Kidney (tissue), 14 donors: ENCODE measurements around the gene PTPN7. TPM values are rescaled to one million over a fixed set of nuclear protein-coding genes. Genes with fewer than 3 reads are reported as not detected.

Experiments used
- DNase-seq, 5 donors: peaks; one replicate each; pipeline ENCODE4 v3.0.0-alpha.2; 2013 to 2020
- FAIRE-seq: peaks from 2 replicates; lab custom pipeline; 2012; peaks lifted over from hg19 to GRCh38; lab: Jason Lieb, UNC
- H3K27ac ChIP-seq, 2 donors: one replicate each; pipeline ENCODE4 v1.7.0; 2013; ENCODE audit warnings: low read depth in 2 of 2, low read length in 2 of 2, inconsistent platforms in 1 of 2
- H3K27me3 ChIP-seq: one replicate; pipeline ENCODE4 v1.7.1; 2013; ENCODE audit warnings: low read length, inconsistent platforms; ENCODE audit not compliant: control insufficient read depth, insufficient read depth
- H3K36me3 ChIP-seq, 3 donors: one replicate each; pipeline versions ENCODE4 v1.7.0 to v1.7.1; 2013; ENCODE audit warnings: low read length in 3 of 3, control low read depth in 1 of 3, inconsistent platforms in 1 of 3; ENCODE audit not compliant: insufficient read depth in 3 of 3, control insufficient read depth in 2 of 3
- H3K4me1 ChIP-seq, 3 donors: one replicate each; pipeline versions ENCODE4 v1.7.0 to v1.7.1; 2013; ENCODE audit warnings: low read length in 3 of 3, inconsistent platforms in 1 of 3, low read depth in 1 of 3; ENCODE audit not compliant: control insufficient read depth in 2 of 3, insufficient read depth in 2 of 3
- H3K4me3 ChIP-seq, 3 donors: one replicate each; pipeline versions ENCODE4 v1.7.0 to v1.8.1; 2013; ENCODE audit warnings: low read length in 3 of 3, control low read depth in 1 of 3, inconsistent platforms in 1 of 3
- H3K9ac ChIP-seq, 3 donors: one replicate each; pipeline versions ENCODE4 v1.7.0 to v1.7.1; 2013; ENCODE audit warnings: low read length in 3 of 3, control low read depth in 1 of 3, inconsistent platforms in 1 of 3
- H3K9me3 ChIP-seq, 3 donors: one replicate each; pipeline versions ENCODE4 v1.7.0 to v1.7.1; 2013; ENCODE audit warnings: low read length in 3 of 3, control low read depth in 1 of 3, inconsistent platforms in 1 of 3; ENCODE audit not compliant: control insufficient read depth in 2 of 3, insufficient read depth in 1 of 3
- intact Hi-C: fragments of 100-400 bp; cut with DNase I; formaldehyde crosslinking; loops from one replicate; pipeline ENCODE4 v1.11.1; 2022
- polyA plus RNA-seq: library from polyadenylated mRNA; stranded (reverse); fragments of 350-450 nt; fragmentation: Illumina TruSeq; extraction: RNeasy Lipid Tissue Mini Kit (QIAGEN cat#74804); gene quantifications from one replicate; pipeline ENCODE4 v1.2.3, GENCODE V29; 2014; ENCODE audit warnings: low read depth, low replicate concordance; ENCODE audit not compliant: insufficient read depth
- total RNA-seq: library from RNA; stranded (reverse); fragmentation: NEBNext Ultra II Directional; extraction: Animal tissue kit (Norgen Biotek cat#: 25700); gene quantifications from one replicate; pipeline ENCODE4 v1.2.1, GENCODE V29; 2021
- TF ChIP-seq, protein P1 (sequence below): IDR thresholded peaks from 3 replicates; pipeline ENCODE4 v1.5.1; 2012; ENCODE audit warnings: mild to moderate bottlenecking, moderate library complexity, borderline replicate concordance; ENCODE audit not compliant: insufficient read depth; ENCODE audit errors: extremely low read depth
- donor health status: control.
- donor health status: control.
- donor health status: control.
- donor health status: control.
- donor health status: control.
- donor health status: DM: yes; HTN: yes; CAD: no.
- donor health status: Normal renal cell carcinoma (clear cell type).

The PTPN7 gene
- total and polyA plus RNA-seq, 2 donors from 2014 or later = 3.5 to 5.5 TPM

DNA sequence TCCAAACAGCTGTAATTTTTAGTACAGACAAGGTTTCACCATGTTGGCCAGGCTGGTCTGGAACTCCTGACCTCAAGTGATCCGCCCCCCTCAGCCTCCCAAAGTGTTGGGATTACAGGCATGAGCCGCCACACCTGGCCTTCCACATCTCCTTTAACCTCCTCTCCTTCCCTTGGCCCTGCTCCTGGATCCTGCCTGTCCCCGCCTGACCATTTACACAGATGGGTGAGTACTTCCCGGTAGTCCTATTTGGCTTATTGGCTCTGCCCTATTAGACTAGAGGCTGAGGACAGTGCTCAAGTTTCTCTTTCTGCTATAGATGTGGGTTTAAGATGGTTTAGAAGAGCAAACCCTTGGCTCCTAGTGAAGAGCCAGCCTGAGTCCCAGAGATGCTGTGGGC lies 7.1 kb downstream of the PTPN7 start:
- no peaks in the 10 kb centered on the region for H3K36me3 ChIP-seq
- no peaks in the 10 kb centered on the region for H3K9me3 ChIP-seq
- H3K9ac ChIP-seq = no peak overlapping the region
- H3K27ac ChIP-seq = no peak overlapping the region
- TF ChIP-seq, protein P1, sequence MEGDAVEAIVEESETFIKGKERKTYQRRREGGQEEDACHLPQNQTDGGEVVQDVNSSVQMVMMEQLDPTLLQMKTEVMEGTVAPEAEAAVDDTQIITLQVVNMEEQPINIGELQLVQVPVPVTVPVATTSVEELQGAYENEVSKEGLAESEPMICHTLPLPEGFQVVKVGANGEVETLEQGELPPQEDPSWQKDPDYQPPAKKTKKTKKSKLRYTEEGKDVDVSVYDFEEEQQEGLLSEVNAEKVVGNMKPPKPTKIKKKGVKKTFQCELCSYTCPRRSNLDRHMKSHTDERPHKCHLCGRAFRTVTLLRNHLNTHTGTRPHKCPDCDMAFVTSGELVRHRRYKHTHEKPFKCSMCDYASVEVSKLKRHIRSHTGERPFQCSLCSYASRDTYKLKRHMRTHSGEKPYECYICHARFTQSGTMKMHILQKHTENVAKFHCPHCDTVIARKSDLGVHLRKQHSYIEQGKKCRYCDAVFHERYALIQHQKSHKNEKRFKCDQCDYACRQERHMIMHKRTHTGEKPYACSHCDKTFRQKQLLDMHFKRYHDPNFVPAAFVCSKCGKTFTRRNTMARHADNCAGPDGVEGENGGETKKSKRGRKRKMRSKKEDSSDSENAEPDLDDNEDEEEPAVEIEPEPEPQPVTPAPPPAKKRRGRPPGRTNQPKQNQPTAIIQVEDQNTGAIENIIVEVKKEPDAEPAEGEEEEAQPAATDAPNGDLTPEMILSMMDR = no peak
- DNase-seq (peak in 1 of 5 donors; percentile 25), FAIRE-seq (no peak)
- H3K4me3 ChIP-seq = no peak overlapping the region
- H3K4me1 ChIP-seq = peaks cover 0 to 7% (median 0%) of the 10 kb centered on the region in 3 donors
- intact Hi-C loops = no loop called here
- H3K27me3 ChIP-seq = no peaks in the 10 kb centered on the region

DNA sequence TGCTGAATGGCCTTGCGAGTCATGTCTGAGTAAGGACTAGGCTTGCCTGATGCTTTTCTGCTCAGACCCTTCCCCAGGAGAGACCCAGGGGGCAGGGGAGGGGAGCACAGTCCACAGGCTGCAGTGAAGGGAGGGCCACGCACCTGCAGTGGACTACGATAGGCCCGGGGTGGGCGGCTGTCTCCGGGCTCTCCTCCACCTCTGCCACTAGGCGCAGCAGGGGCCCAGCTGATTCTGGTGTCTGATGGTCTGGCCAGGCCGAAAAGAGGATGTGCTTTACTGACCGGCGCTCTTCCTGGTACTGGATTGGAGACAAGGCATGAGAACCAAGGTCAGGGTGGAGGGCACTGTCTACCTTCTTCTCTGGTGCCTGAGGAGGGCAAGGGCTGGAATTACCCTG lies 8.0 kb downstream of the PTPN7 start:
- H3K4me1 ChIP-seq = peaks cover 0 to 7% (median 0%) of the 10 kb centered on the region in 3 donors
- TF ChIP-seq, protein P1 = no peak
- intact Hi-C loops = no loop called here

DNA sequence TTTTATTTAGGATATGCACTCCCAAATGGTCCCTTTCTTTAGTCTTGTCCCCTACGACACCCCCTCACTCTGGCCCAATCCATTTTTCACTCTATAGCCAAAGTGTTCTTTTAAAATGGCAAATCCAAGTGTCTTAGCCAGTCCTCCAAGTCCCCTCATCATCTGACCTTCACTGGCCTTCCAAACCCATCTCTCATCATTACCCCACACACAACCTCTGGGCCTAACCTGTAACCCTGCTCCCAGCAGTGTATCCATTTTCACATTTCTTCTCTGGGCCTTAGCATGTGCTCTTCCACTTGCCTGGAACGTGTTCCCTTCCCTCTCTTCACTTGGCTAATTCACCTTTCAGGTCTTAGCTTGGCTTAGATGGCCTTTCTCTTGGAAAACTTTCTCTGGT lies 9.4 kb downstream of the PTPN7 start:
- Histone ChIP-seq H3K4me3 (no peak overlapping the region), H3K9me3 (no peaks in the 10 kb centered on the region), H3K36me3 (no peaks in the 10 kb centered on the region), H3K27me3 (no peaks in the 10 kb centered on the region), H3K9ac (no peak overlapping the region), H3K27ac (no peak overlapping the region), H3K4me1 (peaks cover 0 to 7% (median 0%) of the 10 kb centered on the region in 3 donors)
- FAIRE-seq = no peak
- DNase-seq = no peak
- TF ChIP-seq, protein P1 = no peak
- intact Hi-C loops = no loop called here

More for the DNA sequence above, 8.0 kb downstream of the PTPN7 start:
- Histone ChIP-seq H3K36me3 (no peaks in the 10 kb centered on the region), H3K4me3 (no peak overlapping the region), H3K27me3 (no peaks in the 10 kb centered on the region), H3K9ac (no peak overlapping the region), H3K27ac (no peak overlapping the region), H3K9me3 (no peaks in the 10 kb centered on the region)
- FAIRE-seq (no peak), DNase-seq (peak in 1 of 5 donors; percentile 52)

DNA sequence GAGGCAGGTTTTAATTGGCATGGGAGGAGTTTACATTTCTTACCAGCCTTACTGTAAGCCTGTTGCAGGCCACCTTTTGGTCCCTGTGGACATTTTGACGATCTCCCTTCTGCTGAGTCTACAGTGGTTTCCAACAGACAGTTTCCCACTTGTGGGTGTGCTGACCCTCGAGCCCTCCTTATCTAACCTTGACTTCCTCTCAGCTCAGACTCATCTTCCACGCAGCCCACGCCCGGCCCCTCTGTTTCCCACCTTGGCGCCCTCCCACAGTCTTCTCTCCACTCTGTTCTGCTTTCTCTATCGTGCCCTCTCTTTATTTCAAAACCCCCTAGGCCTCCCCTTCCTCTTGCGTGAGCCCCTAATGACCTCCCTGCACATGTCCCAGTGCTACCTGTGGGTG lies 9.8 kb downstream of the PTPN7 start:
- no peak for DNase-seq
- H3K9ac ChIP-seq = no peak overlapping the region
- H3K27me3 ChIP-seq = no peaks in the 10 kb centered on the region
- H3K9me3 ChIP-seq = no peaks in the 10 kb centered on the region
- intact Hi-C loops = no loop called here
- FAIRE-seq = no peak
- no peaks in the 10 kb centered on the region for H3K36me3 ChIP-seq
- TF ChIP-seq, protein P1 = no peak
- no peak overlapping the region for H3K27ac ChIP-seq
- H3K4me1 ChIP-seq = peaks cover 0 to 6% (median under 1%) of the 10 kb centered on the region in 3 donors
- H3K4me3 ChIP-seq = no peak overlapping the region
